A549 (cell line): ENCODE results near the gene DNAJB13. TPM values are rescaled to one million over a fixed set of nuclear protein-coding genes. Genes with fewer than 3 reads are reported as not detected.

Experiments
- ATAC-seq, 2 experiments: fragments of 200-7000 bp in 1 of 2; fragments of >200 bp in 1 of 2; cut with Nextera tagmentation in 1 of 2; cut with Tn5 transposase in 1 of 2; 3 replicates each; pipeline versions ENCODE4 v1.8.0 to v1.9.1; 2018 to 2020; ENCODE audit warnings: mild to moderate bottlenecking in 1 of 2, moderate library complexity in 1 of 2
- CTCF ChIA-PET: fragments of 300-600 bp; sonication (Branson Sonifier 250); formaldehyde crosslinking; extraction: SDS; loops from one replicate; lab custom pipeline; 2021; ENCODE audit warnings: antibody characterized with exemption, inconsistent platforms; lab: Yijun Ruan, JAX
- POLR2A ChIA-PET: fragments of 350-600 bp; formaldehyde crosslinking; extraction: SDS; loops from one replicate; lab custom pipeline; 2021; ENCODE audit warnings: antibody characterized with exemption, inconsistent platforms; lab: Yijun Ruan, JAX
- DNase-seq, 2 experiments: peaks; one replicate each; pipeline versions ENCODE4 v3.0.0 to v3.0.0-alpha.2; 2011 to 2016; ENCODE audit warnings: low read depth in 1 of 2, low spot score in 1 of 2
- FAIRE-seq: peaks from 2 replicates; lab custom pipeline; 2011; peaks lifted over from hg19 to GRCh38; lab: Jason Lieb, UNC
- H3K27ac ChIP-seq, 2 experiments: fragments of >200 bp; sonication (Bioruptor Twin); formaldehyde crosslinking; 3 replicates each; pipeline ENCODE4 v1.5.1; 2016 to 2017
- H3K4me1 ChIP-seq: fragments of >200 bp; sonication (Bioruptor Twin); formaldehyde crosslinking; 3 replicates; pipeline ENCODE4 v1.6.1; 2016
- H3K4me2 ChIP-seq: fragments of >200 bp; sonication (Bioruptor Twin); formaldehyde crosslinking; 3 replicates; pipeline ENCODE4 v1.6.1; 2016
- H3K4me3 ChIP-seq: fragments of >200 bp; sonication (Bioruptor Twin); formaldehyde crosslinking; 3 replicates; pipeline ENCODE4 v1.5.1; 2016
- H3K9me3 ChIP-seq: fragments of >200 bp; sonication (Bioruptor Twin); formaldehyde crosslinking; 3 replicates; pipeline ENCODE4 v1.6.1; 2016
- EP300 ChIP-seq, 2 experiments: fragments of >200 bp; sonication (Bioruptor Twin); formaldehyde crosslinking; IDR thresholded peaks; 2 replicates in 1 of 2; 3 replicates in 1 of 2; pipeline ENCODE4 v1.6.1; 2016 to 2017
- ESRRA ChIP-seq: fragments of 150-350 bp; IDR thresholded peaks from 2 replicates; pipeline ENCODE4 v1.6.1; 2014; ENCODE audit warnings: mild to moderate bottlenecking, low read length, borderline replicate concordance
- FOSB ChIP-seq: fragments of 250-450 bp; sonication (Bioruptor Pico); IDR thresholded peaks from 2 replicates; pipeline ENCODE4 v1.5.0; 2020; ENCODE audit warnings: mild to moderate bottlenecking, moderate library complexity
- FOSL2 ChIP-seq, 2 experiments: fragments of 450-650 bp in 1 of 2; fragments of >200 bp in 1 of 2; sonication (Bioruptor Twin) in 1 of 2; formaldehyde crosslinking; IDR thresholded peaks; 2 replicates each; pipeline versions ENCODE4 v1.5.0 to v1.6.1; 2016 to 2020; ENCODE audit warnings: mild to moderate bottlenecking in 1 of 2, moderate library complexity in 1 of 2
- FOXS1 ChIP-seq: fragments of 250-450 bp; sonication (Bioruptor Pico); IDR thresholded peaks from 2 replicates; pipeline ENCODE4 v1.5.0; 2020; ENCODE audit warnings: mild to moderate bottlenecking, moderate library complexity
- GATA3 ChIP-seq: IDR thresholded peaks from 2 replicates; pipeline ENCODE4 v1.6.1; 2012; ENCODE audit warnings: borderline replicate concordance
- HOXA7 ChIP-seq: fragments of 250-450 bp; sonication (Bioruptor Pico); IDR thresholded peaks from 2 replicates; pipeline ENCODE4 v1.5.0; 2020; ENCODE audit warnings: mild to moderate bottlenecking, moderate library complexity
- HOXB13 ChIP-seq: fragments of 250-450 bp; sonication (Bioruptor Pico); IDR thresholded peaks from 2 replicates; pipeline ENCODE4 v1.5.0; 2020; ENCODE audit warnings: low read depth, mild to moderate bottlenecking, moderate library complexity
- HOXB5 ChIP-seq: fragments of 250-450 bp; sonication (Bioruptor Pico); IDR thresholded peaks from 2 replicates; pipeline ENCODE4 v1.5.0; 2020; ENCODE audit warnings: mild to moderate bottlenecking, moderate library complexity
- JUN ChIP-seq, 2 experiments: fragments of >200 bp; sonication (Bioruptor Twin); formaldehyde crosslinking; IDR thresholded peaks; 2 replicates in 1 of 2; 3 replicates in 1 of 2; pipeline ENCODE4 v1.6.1; 2016 to 2017
- KDM5A ChIP-seq: fragments of 200-600 bp; sonication (generic); IDR thresholded peaks from 2 replicates; pipeline ENCODE4 v1.6.1; 2016; ENCODE audit warnings: antibody characterized with exemption, mild to moderate bottlenecking
- MAZ ChIP-seq: fragments of 150-350 bp; IDR thresholded peaks from 2 replicates; pipeline ENCODE4 v1.6.1; 2014; ENCODE audit warnings: antibody characterized with exemption, low read depth, low read length, borderline replicate concordance
- MYC ChIP-seq: IDR thresholded peaks from 2 replicates; pipeline ENCODE4 v1.6.1; 2012; ENCODE audit warnings: mild to moderate bottlenecking, inconsistent platforms, low read length, improper control_type of control experiment, borderline replicate concordance
- NFE2L2 ChIP-seq: fragments of 150-350 bp; conservative IDR thresholded peaks from 2 replicates; pipeline ENCODE4 v1.6.1; 2014; ENCODE audit warnings: low read length
- NPAS2 ChIP-seq: fragments of 250-450 bp; sonication (Bioruptor Pico); IDR thresholded peaks from 2 replicates; pipeline ENCODE4 v1.8.0; 2022; ENCODE audit warnings: mild to moderate bottlenecking, moderate library complexity, borderline replicate concordance
- PHF8 ChIP-seq: fragments of 200-600 bp; sonication (generic); IDR thresholded peaks from 2 replicates; pipeline ENCODE4 v1.6.1; 2016; ENCODE audit warnings: low read depth, mild to moderate bottlenecking, antibody characterized with exemption, moderate library complexity, borderline replicate concordance
- RAD21 ChIP-seq, 2 experiments: fragments of >200 bp in 1 of 2; sonication (Bioruptor Twin) in 1 of 2; formaldehyde crosslinking in 1 of 2; IDR thresholded peaks in 1 of 2; conservative IDR thresholded peaks in 1 of 2; 2 replicates in 1 of 2; 3 replicates in 1 of 2; pipeline ENCODE4 v1.6.1; 2012 to 2018; ENCODE audit warnings: inconsistent platforms in 1 of 2
- RARB ChIP-seq: fragments of 250-450 bp; sonication (Bioruptor Pico); IDR thresholded peaks from 2 replicates; pipeline ENCODE4 v1.8.0; 2021; ENCODE audit warnings: mild to moderate bottlenecking, moderate library complexity
- RFX5 ChIP-seq: fragments of 450-650 bp; IDR thresholded peaks from 2 replicates; pipeline ENCODE4 v1.7.1; 2014; ENCODE audit warnings: antibody characterized with exemption, mild to moderate bottlenecking, moderate library complexity
- SMC3 ChIP-seq: fragments of >200 bp; sonication (Bioruptor Twin); formaldehyde crosslinking; IDR thresholded peaks from 3 replicates; pipeline ENCODE4 v1.6.1; 2018; ENCODE audit warnings: inconsistent platforms
- SREBF2 ChIP-seq: fragments of 450-650 bp; IDR thresholded peaks from 2 replicates; pipeline ENCODE4 v1.6.1; 2014; ENCODE audit warnings: mild to moderate bottlenecking, moderate library complexity
- TFCP2L1 ChIP-seq: fragments of 250-450 bp; sonication (Bioruptor Pico); IDR thresholded peaks from 2 replicates; pipeline ENCODE4 v1.5.0; 2021; ENCODE audit warnings: mild to moderate bottlenecking
- ZFP36 ChIP-seq: fragments of 450-650 bp; IDR thresholded peaks from 2 replicates; pipeline ENCODE4 v1.6.1; 2014; ENCODE audit warnings: borderline replicate concordance; ENCODE audit not compliant: partially characterized antibody
- ZNF302 ChIP-seq: fragments of 250-450 bp; sonication (Bioruptor Pico); IDR thresholded peaks from 2 replicates; pipeline ENCODE4 v1.9.0; 2021; ENCODE audit warnings: inconsistent platforms, mild to moderate bottlenecking, moderate library complexity
- ZSCAN20 ChIP-seq: fragments of 250-450 bp; sonication (Bioruptor Pico); IDR thresholded peaks from 2 replicates; pipeline ENCODE4 v1.8.0; 2022; ENCODE audit warnings: mild to moderate bottlenecking, moderate library complexity
- WGBS: methylation state at CpG from one replicate; pipeline ENCODE4 v1.1.6; 2017; ENCODE audit errors: missing lambda C conversion rate; 5-methylcytosine and 5-hydroxymethylcytosine counted together
- polyA plus RNA-seq, 4 experiments: library from polyadenylated mRNA; depleted of rRNA in 3 of 4; stranded (reverse); fragments of >200 nt; fragmentation: RNase III in 1 of 4; extraction: RNeasy Plus Mini Kit Qiagen cat#74134 plus additional on column Dnase treatment in 1 of 4; gene quantifications; 2 replicates in 3 of 4; 3 replicates in 1 of 4; pipeline ENCODE4 v1.2.3, GENCODE V29; 2011 to 2017
- TF ChIP-seq, protein P1 (sequence below): IDR thresholded peaks from 2 replicates; pipeline ENCODE4 v1.6.1; 2012
- TF ChIP-seq, protein P2 (sequence below): IDR thresholded peaks from 2 replicates; pipeline ENCODE4 v1.6.1; 2012; ENCODE audit warnings: low read depth, borderline replicate concordance
- TF ChIP-seq, protein P3 (sequence below): fragments of 450-650 bp; IDR thresholded peaks from 2 replicates; pipeline ENCODE4 v1.6.1; 2014; ENCODE audit warnings: antibody characterized with exemption
- TF ChIP-seq, protein P4 (sequence below): fragments of 250-450 bp; sonication (Bioruptor Pico); IDR thresholded peaks from 2 replicates; pipeline ENCODE4 v1.5.0; 2020; ENCODE audit warnings: low read depth, mild to moderate bottlenecking, moderate library complexity
- TF ChIP-seq, protein P5 (sequence below): fragments of 150-350 bp; IDR thresholded peaks from 2 replicates; pipeline ENCODE4 v1.6.1; 2014; ENCODE audit warnings: low read depth, mild to moderate bottlenecking, low read length
- TF ChIP-seq, protein P6 (sequence below): fragments of >200 bp; sonication (Bioruptor Twin); formaldehyde crosslinking; IDR thresholded peaks from 3 replicates; pipeline ENCODE4 v1.6.1; 2016

Gene DNAJB13
- polyA plus RNA-seq, 2 of the 4 experiments (the other 2 are of a cell fraction), result 0.75 to 0.90 TPM

DNA sequence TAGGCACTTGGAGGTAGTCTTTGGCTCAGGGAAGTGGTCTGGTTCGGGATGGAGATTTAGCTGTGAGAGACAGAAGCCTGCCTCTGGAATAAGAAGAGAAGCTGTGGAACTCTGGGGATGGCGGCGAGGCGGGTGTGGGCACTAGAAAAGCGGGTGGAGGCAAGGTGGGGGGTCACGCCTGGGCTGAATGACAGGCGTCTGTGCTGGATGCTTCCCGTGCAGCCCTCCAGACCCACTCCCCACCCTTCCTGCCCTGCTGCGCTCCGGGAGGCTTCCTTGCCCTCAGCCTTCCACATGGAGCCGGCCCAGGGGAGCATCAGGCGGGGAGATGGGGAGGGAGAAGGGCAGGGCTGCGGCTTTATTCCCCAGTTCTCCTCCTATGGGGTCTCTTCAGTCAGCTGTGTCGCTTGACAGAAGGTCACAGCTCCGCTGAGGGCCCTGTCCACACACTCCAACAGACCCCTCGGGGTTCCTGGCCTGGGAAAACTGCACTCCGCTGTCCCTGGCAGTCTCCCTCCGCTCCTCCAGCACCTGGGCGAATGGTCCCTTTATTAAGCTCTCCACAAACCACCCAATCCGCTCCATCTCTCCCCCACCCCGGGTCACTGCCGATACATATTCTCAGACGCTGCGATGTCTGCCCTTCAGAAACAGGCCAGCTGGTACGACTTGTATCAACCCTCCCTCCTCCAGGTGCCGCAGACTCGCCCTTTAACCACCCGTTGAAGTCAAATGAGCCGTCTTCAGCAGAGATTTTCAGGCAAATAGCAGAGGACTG is 6.2 kb downstream of the DNAJB13 start:
- CTCF ChIA-PET, result interaction anchor here (0.6 to 1.6 kb wide), 6 partner anchors 10 to 614 kb away, joined by 3 to 4 read pairs (median 3); no protein-coding TSS in a partner anchor

DNA sequence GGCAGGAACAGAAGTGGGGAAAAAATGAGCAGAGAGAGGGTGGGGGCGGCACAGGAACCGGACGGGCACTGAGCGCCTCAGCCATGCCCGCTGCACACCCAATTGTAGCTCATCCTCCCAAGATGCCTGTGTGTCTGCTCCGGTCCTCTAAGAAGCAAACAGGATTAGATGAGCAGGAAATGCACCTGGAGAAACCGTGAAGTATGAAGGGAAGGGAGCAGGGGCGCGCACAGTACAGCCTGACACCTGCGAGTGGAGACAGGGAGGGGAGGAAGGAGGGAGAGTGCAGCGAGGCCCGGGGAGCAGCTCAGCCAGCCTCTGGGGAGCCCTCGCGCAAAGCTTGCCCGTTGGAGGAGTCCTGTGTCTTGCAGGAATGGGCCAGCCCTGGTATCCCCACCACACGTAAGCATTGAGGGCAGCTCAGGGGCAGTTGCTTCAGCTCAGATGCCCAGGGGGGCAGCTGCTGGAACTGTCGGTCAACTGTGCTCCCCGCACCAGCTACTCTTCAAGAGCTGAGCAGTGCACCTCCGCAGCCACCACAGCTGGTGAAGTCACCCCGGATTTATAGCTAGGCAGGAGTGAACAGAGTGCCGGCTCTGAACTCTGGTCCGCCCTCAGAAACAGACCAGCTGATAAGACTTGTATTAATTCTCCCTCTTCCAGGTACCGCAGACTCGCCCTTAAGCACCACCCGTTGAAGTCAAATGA is 7.0 kb downstream of the DNAJB13 start:
- TF ChIP-seq ZSCAN20 (CRISPR knock-in tag) (no peak), SREBF2 (no peak), RAD21 (conservative IDR thresholded peaks at IDR 0.05 in 1 of 2, IDR thresholded peaks at IDR 0.05 in 1 of 2) (no peak), ZNF302 (no peak), HOXA7 (no peak), EP300 (IDR thresholded peaks at IDR 0.05) (no peak), ESRRA (no peak), KDM5A (no peak), HOXB13 (no peak), TFCP2L1 (no peak), ZFP36 (no peak), GATA3 (no peak), FOSB (CRISPR knock-in tag) (no peak), JUN (IDR thresholded peaks at IDR 0.05) (no peak), FOSL2 (IDR thresholded peaks at IDR 0.05) (no peak), FOSL2 (CRISPR knock-in tag; IDR thresholded peaks at IDR 0.05) (no peak), PHF8 (no peak)
- TF ChIP-seq, protein P1, sequence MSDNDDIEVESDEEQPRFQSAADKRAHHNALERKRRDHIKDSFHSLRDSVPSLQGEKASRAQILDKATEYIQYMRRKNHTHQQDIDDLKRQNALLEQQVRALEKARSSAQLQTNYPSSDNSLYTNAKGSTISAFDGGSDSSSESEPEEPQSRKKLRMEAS, result no peak
- TF ChIP-seq, protein P2, sequence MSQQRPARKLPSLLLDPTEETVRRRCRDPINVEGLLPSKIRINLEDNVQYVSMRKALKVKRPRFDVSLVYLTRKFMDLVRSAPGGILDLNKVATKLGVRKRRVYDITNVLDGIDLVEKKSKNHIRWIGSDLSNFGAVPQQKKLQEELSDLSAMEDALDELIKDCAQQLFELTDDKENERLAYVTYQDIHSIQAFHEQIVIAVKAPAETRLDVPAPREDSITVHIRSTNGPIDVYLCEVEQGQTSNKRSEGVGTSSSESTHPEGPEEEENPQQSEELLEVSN, result no peak
- TF ChIP-seq, protein P3, sequence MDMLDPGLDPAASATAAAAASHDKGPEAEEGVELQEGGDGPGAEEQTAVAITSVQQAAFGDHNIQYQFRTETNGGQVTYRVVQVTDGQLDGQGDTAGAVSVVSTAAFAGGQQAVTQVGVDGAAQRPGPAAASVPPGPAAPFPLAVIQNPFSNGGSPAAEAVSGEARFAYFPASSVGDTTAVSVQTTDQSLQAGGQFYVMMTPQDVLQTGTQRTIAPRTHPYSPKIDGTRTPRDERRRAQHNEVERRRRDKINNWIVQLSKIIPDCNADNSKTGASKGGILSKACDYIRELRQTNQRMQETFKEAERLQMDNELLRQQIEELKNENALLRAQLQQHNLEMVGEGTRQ, result no peak
- DNase-seq (no peak), FAIRE-seq (no peak), ATAC-seq (peak in 1 of 2 experiments; percentile 35; a peak in 1 of 6 replicates)
- Histone ChIP-seq H3K4me3 (no peak overlapping the region), H3K4me2 (no peak overlapping the region), H3K27ac (peak overlapping the region in 1 of 2 experiments; percentile 70; a peak in 2 of 6 replicates), H3K4me1 (peaks cover 18% of the 10 kb centered on the region), H3K9me3 (no peaks in the 10 kb centered on the region; the same call in 2 of the 3 replicates)
- POLR2A ChIA-PET, result no interaction called here
- 91% methylated on average over 24 of the region's 25 CpGs for WGBS
- CTCF ChIA-PET, result interaction anchor here (0.6 to 1.6 kb wide), 5 partner anchors 12 to 613 kb away, joined by 3 to 4 read pairs (median 3); no protein-coding TSS in a partner anchor

More for the DNA sequence above, 6.2 kb downstream of the DNAJB13 start:
- no peak; a peak in 1 of 6 replicates for ATAC-seq
- Histone ChIP-seq H3K4me1 (peaks cover 19% of the 10 kb centered on the region), H3K9me3 (no peaks in the 10 kb centered on the region; the same call in 2 of the 3 replicates), H3K4me2 (peak overlapping the region; percentile 62; the same call in 2 of the 3 replicates), H3K4me3 (no peak overlapping the region), H3K27ac (peak overlapping the region; percentile 32 to 70; a peak in 4 of 6 replicates)
- POLR2A ChIA-PET, result interaction anchor here (1.1 kb wide), 1 partner anchor 169 kb away, joined by 4 read pairs; no protein-coding TSS in a partner anchor
- no peak for DNase-seq
- WGBS, result 84% methylated on average over 29 of the region's 29 CpGs
- TF ChIP-seq EP300 (IDR thresholded peaks at IDR 0.05) (no peak), RARB (CRISPR knock-in tag) (no peak), PHF8 (no peak), NPAS2 (no peak), FOXS1 (CRISPR knock-in tag) (no peak), SMC3 (no peak), JUN (IDR thresholded peaks at IDR 0.05) (no peak), MAZ (no peak), NFE2L2 (no peak), FOSL2 (IDR thresholded peaks at IDR 0.05) (no peak), FOSL2 (CRISPR knock-in tag; IDR thresholded peaks at IDR 0.05) (no peak), HOXB5 (CRISPR knock-in tag) (no peak), KDM5A (no peak), HOXA7 (no peak), MYC (no peak), SREBF2 (no peak), RFX5 (no peak)
- TF ChIP-seq, protein P4, sequence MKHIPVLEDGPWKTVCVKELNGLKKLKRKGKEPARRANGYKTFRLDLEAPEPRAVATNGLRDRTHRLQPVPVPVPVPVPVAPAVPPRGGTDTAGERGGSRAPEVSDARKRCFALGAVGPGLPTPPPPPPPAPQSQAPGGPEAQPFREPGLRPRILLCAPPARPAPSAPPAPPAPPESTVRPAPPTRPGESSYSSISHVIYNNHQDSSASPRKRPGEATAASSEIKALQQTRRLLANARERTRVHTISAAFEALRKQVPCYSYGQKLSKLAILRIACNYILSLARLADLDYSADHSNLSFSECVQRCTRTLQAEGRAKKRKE, result no peak
- TF ChIP-seq, protein P5, sequence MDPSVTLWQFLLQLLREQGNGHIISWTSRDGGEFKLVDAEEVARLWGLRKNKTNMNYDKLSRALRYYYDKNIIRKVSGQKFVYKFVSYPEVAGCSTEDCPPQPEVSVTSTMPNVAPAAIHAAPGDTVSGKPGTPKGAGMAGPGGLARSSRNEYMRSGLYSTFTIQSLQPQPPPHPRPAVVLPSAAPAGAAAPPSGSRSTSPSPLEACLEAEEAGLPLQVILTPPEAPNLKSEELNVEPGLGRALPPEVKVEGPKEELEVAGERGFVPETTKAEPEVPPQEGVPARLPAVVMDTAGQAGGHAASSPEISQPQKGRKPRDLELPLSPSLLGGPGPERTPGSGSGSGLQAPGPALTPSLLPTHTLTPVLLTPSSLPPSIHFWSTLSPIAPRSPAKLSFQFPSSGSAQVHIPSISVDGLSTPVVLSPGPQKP, result no peak
- TF ChIP-seq, protein P1, result no peak
- TF ChIP-seq, protein P6, sequence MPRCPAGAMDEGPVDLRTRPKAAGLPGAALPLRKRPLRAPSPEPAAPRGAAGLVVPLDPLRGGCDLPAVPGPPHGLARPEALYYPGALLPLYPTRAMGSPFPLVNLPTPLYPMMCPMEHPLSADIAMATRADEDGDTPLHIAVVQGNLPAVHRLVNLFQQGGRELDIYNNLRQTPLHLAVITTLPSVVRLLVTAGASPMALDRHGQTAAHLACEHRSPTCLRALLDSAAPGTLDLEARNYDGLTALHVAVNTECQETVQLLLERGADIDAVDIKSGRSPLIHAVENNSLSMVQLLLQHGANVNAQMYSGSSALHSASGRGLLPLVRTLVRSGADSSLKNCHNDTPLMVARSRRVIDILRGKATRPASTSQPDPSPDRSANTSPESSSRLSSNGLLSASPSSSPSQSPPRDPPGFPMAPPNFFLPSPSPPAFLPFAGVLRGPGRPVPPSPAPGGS, result no peak
- no peak for FAIRE-seq
